Activated naive CD4-positive, alpha-beta T cell treated with anti-CD3 and anti-CD28 coated beads, Interleukin-2, amount 50 U/mL, for 72 hours (primary cell): ENCODE measurements around the gene ERICH2. TPM values are rescaled to one million over a fixed set of nuclear protein-coding genes. Genes with fewer than 3 reads are reported as not detected.
"Not testable (repeated sequence)": the region's sequence is repeated elsewhere in the genome, so short reads cannot be mapped to it uniquely, and the experiment has no call there.

Experiments
- ATAC-seq, 2 donors: fragments of 150-1000 bp; cut with Tn5 transposase; 2 replicates each; pipeline ENCODE4 v1.10.0; 2021; ENCODE audit warnings: mild to moderate bottlenecking in 2 of 2, moderate library complexity in 2 of 2
- DNase-seq, 2 donors: peaks; one replicate each; pipeline ENCODE4 v3.0.0; 2021 to 2022; ENCODE audit warnings: low spot score in 2 of 2
- H3K27ac Mint-ChIP-seq, 2 donors: one replicate each; pipeline ENCODE4 v1.8.0; 2022; ENCODE audit warnings: mild to moderate bottlenecking in 2 of 2, mixed read lengths in 2 of 2
- H3K36me3 Mint-ChIP-seq, 2 donors: one replicate each; pipeline ENCODE4 v1.8.0; 2022; ENCODE audit warnings: mixed read lengths in 2 of 2
- H3K9me3 Mint-ChIP-seq, 2 donors: one replicate each; pipeline ENCODE4 v1.8.0; 2022; ENCODE audit warnings: mixed read lengths in 2 of 2
- total RNA-seq, 2 donors: library from RNA; stranded (reverse); gene quantifications; one replicate each; pipeline ENCODE4 v1.2.3, GENCODE V29; 2022

The ERICH2 gene, protein sequence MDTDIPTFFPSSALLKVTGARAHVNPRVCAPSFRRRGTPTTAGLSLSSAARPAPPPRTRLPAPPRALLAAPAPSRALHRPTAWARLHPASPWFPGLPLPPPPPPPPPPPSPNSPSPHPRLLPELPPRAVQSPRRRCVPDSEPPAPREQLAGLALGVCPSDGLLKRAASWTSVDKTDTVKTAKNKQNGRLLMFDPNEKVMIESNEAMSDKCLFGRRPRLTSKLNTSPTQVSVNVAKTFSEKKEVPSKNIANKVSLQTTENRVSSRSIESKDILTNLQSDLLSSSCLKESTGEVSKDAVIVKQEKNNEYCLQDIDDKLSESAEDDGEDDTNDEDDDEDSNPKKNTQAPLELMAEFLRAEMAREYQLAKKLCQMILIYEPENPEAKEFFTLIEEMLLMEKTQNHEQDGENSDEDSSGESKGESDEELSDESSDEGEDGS
- total RNA-seq: not detected

DNA sequence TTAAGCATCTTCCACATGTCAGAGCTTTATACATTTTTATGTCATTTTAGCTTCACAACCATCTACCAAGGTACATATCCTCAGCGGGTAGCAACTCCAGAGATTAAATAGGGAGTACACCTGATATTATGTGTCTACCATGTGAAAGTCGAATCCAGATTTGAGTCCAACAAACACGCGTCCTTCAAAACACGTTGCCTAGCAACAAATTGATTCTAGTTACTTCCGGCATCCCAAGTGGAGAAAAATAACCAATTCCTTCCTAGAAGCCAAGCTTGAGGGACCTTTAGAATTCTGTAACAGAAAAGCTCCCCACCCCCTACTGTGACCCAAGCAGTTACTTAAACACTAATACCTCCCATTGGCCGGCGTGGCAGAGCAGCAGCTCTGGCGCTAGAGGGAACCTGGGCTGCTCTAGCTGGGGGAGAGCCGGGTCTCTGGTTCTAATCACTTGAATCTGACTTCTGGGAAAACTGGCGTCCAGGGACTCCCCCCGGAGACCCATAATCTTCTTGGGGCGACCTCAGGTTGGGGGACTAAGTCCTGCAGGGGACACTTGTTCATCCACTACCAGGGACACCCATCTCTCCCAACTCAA is at the start of gene ERICH2:
ERICH2 (plus strand) TSS at position 371 of the 598 bp plus-strand sequence. CDS start 304 bp downstream, outside the sequence.
- peak in 1 of 2 donors; percentile 56 for DNase-seq
- H3K9me3 Mint-ChIP-seq: no peaks in the 10 kb centered on the region
- peak; percentile 62 to 68 for ATAC-seq

DNA sequence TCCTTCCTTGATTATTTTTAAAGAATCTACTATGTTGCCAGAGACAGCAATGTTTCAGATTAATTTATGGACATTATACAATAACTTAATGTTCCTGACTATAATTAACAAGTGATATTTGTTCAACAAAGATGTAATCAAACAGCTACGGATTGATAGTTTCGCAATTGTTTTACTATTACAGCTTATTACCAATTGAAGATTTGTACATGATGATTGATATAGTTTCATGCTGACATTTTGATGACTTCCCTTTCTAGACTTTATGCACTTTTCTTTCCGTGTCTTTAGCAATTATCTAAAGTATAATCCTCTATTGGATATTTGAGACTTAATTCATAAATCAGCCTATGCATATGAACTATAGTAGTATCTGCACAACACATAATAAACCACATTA is 48.5 kb upstream of the ERICH2 start:
- Mint-ChIP-seq H3K36me3 (peaks cover 0 to 7% of the 10 kb centered on the region in 2 donors), H3K9me3 (no peaks in the 10 kb centered on the region), H3K27ac (no peak overlapping the region)
- DNase-seq: no peak
- ATAC-seq: no peak

More for the DNA sequence above, at the start of gene ERICH2:
- no peaks in the 10 kb centered on the region for H3K36me3 Mint-ChIP-seq
- H3K27ac Mint-ChIP-seq: peak within 1 kb of the TSS; percentile 83 to 91

DNA sequence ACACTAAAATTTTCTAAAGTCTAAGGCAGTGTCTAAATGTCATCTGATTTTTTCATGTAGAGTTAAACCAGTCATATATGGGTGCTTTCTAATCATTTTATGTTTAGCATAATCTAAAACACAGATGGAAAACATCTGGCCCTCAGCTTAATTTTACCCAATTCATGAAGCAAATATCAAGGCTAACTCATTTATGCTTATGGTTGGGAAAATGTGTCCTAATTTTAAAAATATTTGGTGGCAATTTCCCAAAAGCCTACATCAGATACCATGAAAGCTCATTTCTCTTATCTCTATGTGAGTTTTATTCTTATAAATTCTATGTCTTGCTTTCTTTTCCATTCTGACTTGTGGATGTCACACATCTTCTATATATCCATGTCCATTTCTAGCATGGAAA is 47.9 kb upstream of the ERICH2 start:
- Mint-ChIP-seq H3K27ac (no peak overlapping the region), H3K36me3 (peaks cover 0 to 7% of the 10 kb centered on the region in 2 donors), H3K9me3 (no peaks in the 10 kb centered on the region)
- DNase-seq (no peak), ATAC-seq (no peak)

DNA sequence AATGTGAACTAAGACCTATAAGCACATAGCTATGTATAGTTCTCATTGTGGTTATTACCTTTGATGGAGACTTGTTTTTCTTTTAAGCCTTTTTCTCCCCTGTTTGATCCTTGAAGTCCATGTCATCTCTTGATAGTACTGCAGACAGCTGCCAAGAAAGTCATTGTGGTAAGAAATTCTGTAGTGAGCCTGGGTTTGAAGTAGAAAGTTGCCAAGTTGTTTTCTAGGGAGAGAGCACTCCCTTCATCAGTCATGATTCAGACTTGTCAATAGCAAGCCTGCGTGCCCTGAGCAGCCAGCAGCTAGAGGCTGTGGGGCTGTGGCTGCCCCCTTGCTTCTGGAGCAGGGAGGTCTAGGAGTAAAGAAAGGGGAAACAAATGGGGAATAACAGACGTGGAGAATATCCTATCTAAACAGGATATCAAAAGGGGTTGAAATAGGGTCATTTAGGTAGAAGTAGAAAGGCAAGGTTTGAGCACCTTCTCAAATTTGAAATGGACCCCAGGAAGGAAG is 46.7 kb upstream of the ERICH2 start:
- Mint-ChIP-seq H3K36me3 (no peaks in the 10 kb centered on the region), H3K9me3 (no peaks in the 10 kb centered on the region), H3K27ac (no peak overlapping the region)
- no peak for ATAC-seq
- no peak for DNase-seq

DNA sequence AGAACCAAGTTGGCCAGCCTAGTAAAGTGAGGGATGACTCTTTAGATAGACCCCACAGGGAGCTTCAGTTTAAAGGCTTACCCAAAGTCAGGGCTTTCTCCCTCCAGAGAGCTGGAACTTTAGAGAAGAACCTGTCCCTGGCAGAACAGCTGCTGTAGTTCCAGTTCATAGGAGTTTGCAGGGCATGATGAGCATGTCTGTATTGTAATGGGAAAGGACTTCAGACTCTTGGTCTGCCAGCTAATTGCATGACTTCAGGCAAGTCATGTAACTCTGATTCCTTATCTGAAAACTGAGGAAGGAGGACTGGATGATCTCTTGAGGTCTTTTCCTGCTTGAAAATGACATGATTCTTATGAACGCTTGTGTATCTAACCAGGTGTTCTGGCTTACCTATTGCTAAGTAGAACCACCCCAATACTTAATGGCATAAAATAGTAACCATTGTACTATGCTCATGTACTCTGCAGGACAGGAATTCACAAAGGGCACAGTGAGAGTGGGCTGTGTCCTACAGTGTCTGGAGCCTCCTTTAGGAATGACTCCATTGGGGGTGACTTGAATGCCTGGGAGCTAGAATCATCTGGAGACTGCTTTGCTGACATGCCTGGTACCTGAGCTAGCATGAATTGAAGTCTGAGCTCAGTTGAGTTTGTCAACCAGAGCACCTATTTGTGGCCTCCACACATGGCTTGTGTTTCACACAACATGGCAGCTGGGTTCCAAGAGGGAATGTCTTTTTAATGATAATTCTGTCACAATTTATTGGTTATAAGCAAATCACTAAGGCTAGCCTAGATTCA is 36.2 kb upstream of the ERICH2 start:
- no peak overlapping the region for H3K27ac Mint-ChIP-seq
- ATAC-seq: no peak
- DNase-seq: no peak
- peaks cover 0 to 6% of the 10 kb centered on the region in 2 donors for H3K9me3 Mint-ChIP-seq
- H3K36me3 Mint-ChIP-seq: peaks cover 0 to 5% of the 10 kb centered on the region in 2 donors

DNA sequence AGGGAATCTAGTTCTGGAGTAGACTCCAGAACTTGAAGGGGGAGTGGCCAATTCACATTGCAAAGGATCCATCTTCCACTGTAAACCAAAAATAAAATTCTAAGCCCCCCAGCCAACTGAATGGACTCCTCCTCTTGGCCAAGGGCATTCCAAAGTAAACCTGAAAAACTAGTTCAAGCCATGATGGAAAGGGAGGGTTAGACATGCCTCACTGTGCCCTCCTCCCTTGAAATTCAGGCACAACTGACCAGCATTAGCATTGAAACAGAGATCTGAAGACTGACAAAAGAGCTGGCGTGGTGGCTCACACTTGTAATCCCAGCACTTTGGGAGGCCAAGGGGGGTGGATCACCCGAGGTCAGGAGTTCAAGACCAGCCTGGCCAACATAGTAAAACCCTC is 35.6 kb upstream of the ERICH2 start:
- not testable (repeated sequence) for H3K9me3 Mint-ChIP-seq, ATAC-seq, DNase-seq, H3K27ac Mint-ChIP-seq, H3K36me3 Mint-ChIP-seq

DNA sequence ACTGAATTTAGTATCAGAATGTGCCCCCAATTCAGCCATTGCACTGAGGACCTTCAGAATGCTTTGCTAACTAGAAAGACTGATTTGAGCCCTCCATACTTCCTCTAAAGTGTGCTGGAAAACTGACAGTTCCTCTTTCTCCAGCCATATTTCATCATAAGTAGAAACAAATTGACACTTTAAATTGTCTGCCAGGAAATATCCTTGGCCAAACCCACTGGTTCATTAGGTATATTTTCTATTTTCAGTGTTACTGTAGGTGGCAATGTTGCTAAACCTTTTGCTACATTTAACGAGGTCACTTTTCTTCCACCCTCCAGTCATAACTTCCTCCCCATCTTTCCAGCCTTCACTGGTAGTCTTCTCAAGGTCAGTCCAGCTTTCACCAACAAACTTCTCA is 33.5 kb upstream of the ERICH2 start:
- DNase-seq: no peak
- Mint-ChIP-seq H3K9me3 (peaks cover 0 to 6% of the 10 kb centered on the region in 2 donors), H3K27ac (no peak overlapping the region), H3K36me3 (peaks cover 0 to 5% of the 10 kb centered on the region in 2 donors)
- ATAC-seq: no peak

DNA sequence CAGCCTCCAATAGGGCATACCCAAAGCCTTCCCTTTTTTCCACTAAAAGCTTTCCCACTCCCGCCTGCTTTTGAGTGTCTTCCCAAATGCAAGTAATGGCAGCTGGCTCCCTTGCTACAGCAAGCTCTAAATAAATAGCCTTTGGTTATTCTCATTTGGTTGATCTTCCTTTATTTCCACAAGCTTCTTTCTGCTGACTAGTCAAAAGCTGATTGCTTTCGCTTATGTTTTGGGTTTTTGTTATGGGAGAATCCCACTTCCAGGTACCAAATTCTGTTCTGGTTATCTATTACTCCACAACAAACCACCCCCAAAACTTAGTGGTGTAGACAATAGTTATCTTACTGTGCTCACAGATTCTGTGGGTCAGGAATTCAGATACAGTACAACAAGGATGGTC is 32.8 kb upstream of the ERICH2 start:
- Mint-ChIP-seq H3K36me3 (peaks cover 0 to 5% of the 10 kb centered on the region in 2 donors), H3K9me3 (peaks cover 0 to 6% of the 10 kb centered on the region in 2 donors), H3K27ac (no peak overlapping the region)
- ATAC-seq: no peak
- no peak for DNase-seq

DNA sequence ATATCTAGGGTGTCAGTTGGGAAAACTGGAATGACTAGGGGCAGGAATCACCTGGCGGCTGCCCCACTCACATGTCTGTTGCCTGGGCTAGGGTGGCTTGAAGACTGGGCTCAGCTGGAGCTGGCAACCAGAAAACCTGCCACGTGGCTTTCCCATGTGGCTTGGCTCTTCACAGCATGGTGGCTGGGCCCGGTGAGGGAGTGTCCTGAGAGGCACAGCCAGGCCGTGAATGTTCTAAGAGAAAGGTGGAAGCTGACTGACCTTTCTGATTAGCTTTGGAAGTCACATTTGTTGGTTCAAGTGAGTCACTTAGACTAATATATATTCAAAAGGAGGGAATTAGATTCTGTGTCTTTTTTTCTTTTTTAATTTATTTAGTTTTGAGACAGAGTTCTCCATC is 32.4 kb upstream of the ERICH2 start:
- no peak for ATAC-seq
- H3K9me3 Mint-ChIP-seq: peaks cover 0 to 6% of the 10 kb centered on the region in 2 donors
- peaks cover 0 to 5% of the 10 kb centered on the region in 2 donors for H3K36me3 Mint-ChIP-seq
- DNase-seq: no peak
- H3K27ac Mint-ChIP-seq: no peak overlapping the region

DNA sequence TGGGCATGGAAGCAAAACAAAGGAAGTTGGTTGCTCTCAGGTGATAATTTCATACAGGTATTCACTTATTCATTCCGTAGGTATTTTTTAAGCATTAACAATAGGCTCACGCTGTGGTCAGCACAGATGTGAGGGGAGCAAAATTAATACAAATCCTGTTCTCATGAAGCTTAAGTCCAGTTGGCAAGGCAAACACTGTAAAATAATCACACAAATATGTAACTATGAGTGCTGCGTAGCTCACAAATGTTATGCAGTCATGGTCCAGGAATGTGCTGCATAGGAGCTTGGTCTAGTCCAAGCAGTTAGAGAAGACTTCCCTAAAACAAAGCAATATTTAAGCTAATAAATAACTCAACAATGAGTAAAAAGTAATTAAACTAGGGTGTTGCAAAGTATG is 31.1 kb upstream of the ERICH2 start:
- Mint-ChIP-seq H3K36me3 (peaks cover 0 to 5% of the 10 kb centered on the region in 2 donors), H3K9me3 (peaks cover 0 to 6% of the 10 kb centered on the region in 2 donors), H3K27ac (no peak overlapping the region)
- DNase-seq: no peak
- no peak for ATAC-seq

DNA sequence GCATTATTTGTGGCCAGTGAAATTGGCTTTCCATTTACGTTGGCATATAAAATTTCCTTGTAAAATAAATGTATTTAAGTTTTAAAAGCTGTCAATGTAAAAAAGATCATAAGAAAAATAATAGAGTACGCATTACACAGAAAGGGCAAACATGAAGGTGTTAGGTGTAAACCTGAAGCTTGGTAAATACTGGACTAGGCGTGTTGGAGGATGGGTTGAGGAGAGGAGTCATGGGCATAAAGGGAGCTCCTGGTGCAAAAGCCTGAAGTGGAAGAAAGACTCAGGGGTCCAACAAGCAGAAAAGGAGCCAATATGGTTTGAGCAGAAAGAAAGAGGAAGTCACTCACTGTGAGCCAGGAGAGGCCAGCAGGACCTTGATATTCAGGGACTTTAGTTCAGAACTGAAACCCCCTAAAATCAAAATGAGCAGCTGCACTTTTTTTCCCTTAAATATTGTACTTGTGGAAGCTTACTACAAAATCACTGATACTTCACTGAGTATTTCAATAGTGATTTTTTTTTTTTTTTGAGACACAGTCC is 30.6 kb upstream of the ERICH2 start:
- no peak for ATAC-seq
- DNase-seq: no peak
- H3K36me3 Mint-ChIP-seq: peaks cover 0 to 5% of the 10 kb centered on the region in 2 donors
- H3K27ac Mint-ChIP-seq: no peak overlapping the region
- H3K9me3 Mint-ChIP-seq: peaks cover 0 to 6% of the 10 kb centered on the region in 2 donors

DNA sequence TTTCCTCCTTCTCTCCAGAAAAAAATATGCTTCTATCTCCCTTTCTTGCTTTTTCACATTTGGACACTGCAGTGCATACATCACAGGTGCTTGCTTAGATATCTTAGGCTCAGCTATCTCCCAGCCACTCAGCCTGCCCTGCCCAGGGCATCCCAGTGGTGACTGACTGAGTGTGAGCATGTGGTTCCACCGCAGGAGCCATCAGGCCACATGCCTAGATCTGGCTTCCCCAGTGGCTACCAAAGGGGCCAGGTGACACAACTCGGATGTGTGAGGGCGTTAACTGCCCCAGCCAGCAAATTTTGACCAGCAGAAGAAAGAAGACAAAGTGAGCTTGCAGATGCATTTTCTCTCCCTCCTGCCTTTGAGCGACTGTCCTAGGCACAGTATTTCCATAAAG is 29.5 kb upstream of the ERICH2 start:
- Mint-ChIP-seq H3K27ac (no peak overlapping the region), H3K9me3 (peaks cover 0 to 6% of the 10 kb centered on the region in 2 donors), H3K36me3 (peaks cover 0 to 5% of the 10 kb centered on the region in 2 donors)
- DNase-seq (no peak), ATAC-seq (no peak)

DNA sequence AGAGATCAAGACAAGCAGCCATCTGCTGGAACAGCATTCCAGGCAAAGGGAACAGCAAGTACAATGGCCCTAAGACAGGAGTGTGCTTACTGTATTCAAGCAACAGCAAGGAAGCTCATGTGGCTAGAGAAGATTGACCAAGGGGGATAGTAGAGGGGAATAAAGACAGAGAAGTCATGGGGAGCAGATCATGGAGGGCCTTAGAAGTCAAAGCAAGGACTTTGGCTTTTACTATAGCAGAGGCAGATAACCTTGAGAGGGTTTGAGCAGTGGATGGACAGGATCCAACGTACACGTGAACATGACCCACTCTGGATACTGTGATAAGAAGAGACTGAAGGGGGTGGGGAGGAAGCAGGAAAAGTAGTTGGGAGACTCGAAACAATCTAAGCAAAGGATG is 28.2 kb upstream of the ERICH2 start:
- DNase-seq: no peak
- peaks cover 0 to 6% of the 10 kb centered on the region in 2 donors for H3K9me3 Mint-ChIP-seq
- no peak for ATAC-seq
- H3K27ac Mint-ChIP-seq: no peak overlapping the region
- peaks cover 0 to 5% of the 10 kb centered on the region in 2 donors for H3K36me3 Mint-ChIP-seq

DNA sequence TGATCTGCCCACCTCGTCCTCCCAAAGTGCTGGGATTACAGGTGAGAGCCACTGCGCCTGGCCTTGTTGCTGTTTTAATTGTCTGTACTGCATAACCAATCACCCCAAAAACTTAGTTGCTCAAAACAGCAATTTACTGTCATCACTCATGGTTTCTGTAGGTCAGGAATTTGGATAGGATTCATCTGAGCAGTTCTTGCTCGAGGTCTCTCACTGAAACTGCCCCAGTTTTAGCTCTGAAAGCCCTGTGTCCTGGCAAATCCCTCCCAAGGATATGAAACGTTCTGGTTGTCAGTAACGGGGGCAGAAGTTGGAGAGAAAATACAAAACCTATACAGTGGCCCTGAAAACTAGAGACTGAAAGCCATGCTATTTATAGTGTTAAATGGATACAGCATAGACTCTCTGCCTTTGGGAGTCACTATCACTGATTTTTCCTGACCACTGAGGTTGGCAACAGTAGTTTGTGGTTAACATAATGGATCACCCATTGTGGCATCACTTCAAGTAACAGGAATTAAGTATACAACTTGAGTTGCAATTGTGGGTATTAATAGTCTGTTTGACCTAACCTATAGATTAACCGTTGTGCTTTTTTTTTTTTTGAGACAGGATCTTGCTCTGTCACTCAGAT is 27.2 kb upstream of the ERICH2 start:
- H3K27ac Mint-ChIP-seq: no peak overlapping the region
- DNase-seq (no peak), ATAC-seq (no peak)
- H3K9me3 Mint-ChIP-seq: no peaks in the 10 kb centered on the region
- no peaks in the 10 kb centered on the region for H3K36me3 Mint-ChIP-seq

DNA sequence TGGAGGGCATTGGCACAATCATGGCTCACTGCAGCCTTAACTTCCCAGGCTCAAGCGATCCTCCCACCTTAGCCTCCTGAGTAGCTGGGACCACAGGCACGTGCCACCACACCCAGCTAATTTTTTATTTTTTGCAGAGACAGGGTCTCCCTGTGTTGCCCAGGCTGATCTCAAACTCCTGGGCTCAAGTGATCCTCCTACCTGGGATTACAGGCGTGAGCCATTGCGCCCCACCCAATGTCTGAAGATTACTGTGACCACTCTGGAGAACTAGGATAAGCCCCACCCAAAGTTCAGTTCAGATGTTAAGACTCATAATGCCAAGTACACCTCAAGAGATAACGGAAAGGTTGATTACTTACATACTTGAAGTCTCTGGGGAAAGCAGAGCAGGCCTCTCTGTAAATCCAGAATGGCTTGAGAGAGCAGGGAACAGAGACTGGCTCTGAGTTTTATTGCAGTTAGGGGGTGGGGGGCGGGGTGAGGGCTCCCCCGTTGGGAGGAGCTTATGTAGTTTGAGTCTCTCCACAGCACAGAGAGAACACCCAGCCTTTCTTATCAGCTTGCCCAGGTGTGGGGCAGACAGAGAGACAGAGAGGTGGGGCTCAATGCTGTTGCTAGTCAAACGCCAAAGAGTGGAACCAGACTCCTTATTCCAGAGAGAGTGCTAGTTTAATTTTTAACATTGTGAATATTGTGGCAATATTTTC is 26.5 kb upstream of the ERICH2 start:
- Mint-ChIP-seq H3K9me3 (no peaks in the 10 kb centered on the region), H3K27ac (no peak overlapping the region)

More for the DNA sequence above, 26.5 kb upstream of the ERICH2 start:
- no peak for DNase-seq
- no peaks in the 10 kb centered on the region for H3K36me3 Mint-ChIP-seq
- no peak for ATAC-seq
